Left lung (tissue), 10 donors: Measurements from ENCODE around the gene FGF22. TPM values are rescaled to one million over a fixed set of nuclear protein-coding genes. Genes with fewer than 3 reads are reported as not detected.

Experiments used
- ATAC-seq: fragments of 200-7000 bp; cut with Tn5 transposase; one replicate; pipeline ENCODE4 v1.9.1; 2020; ENCODE audit warnings: moderate library complexity
- DNase-seq, 4 donors: peaks; one replicate each; pipeline ENCODE4 v3.0.0-alpha.2; 2013 to 2020
- H3K27ac ChIP-seq, 2 donors: fragments of 200-600 bp; sonication (generic) in 1 of 2; one replicate each; pipeline versions ENCODE4 v1.5.0 to v1.8.0; 2020 to 2021
- H3K27me3 ChIP-seq, 2 donors: fragments of 200-600 bp; sonication (generic) in 1 of 2; one replicate each; pipeline versions ENCODE4 v1.5.0 to v1.8.0; 2020 to 2021
- H3K36me3 ChIP-seq, 2 donors: fragments of 200-600 bp; sonication (generic) in 1 of 2; one replicate each; pipeline versions ENCODE4 v1.5.0 to v1.8.0; 2020 to 2021
- H3K4me1 ChIP-seq, 2 donors: fragments of 200-600 bp; one replicate each; pipeline ENCODE4 v1.8.0; 2021
- H3K4me3 ChIP-seq, 2 donors: fragments of 200-600 bp; sonication (generic) in 1 of 2; one replicate each; pipeline versions ENCODE4 v1.5.0 to v1.8.0; 2020 to 2021; ENCODE audit warnings: mild to moderate bottlenecking in 1 of 2
- H3K9me3 ChIP-seq, 2 donors: fragments of 200-600 bp; sonication (generic) in 1 of 2; one replicate each; pipeline versions ENCODE4 v1.5.0 to v1.8.0; 2020 to 2021
- intact Hi-C, 2 donors: fragments of 100-400 bp; cut with DNase I; formaldehyde crosslinking; loops; one replicate each; pipeline versions ENCODE4 v1.11.2 to v1.14.2; 2022
- polyA plus RNA-seq, 6 donors: library from polyadenylated mRNA; unstranded; fragments of 120-200 nt; gene quantifications; one replicate each; pipeline ENCODE4 v1.2.1, GENCODE V29; 2013; ENCODE audit not compliant: insufficient read length in 6 of 6
- total RNA-seq, 2 donors: library from RNA; stranded (reverse); fragmentation: NEBNext Ultra II Directional; extraction: Animal tissue kit (Norgen Biotek cat#: 25700); gene quantifications; one replicate each; pipeline ENCODE4 v1.2.1, GENCODE V29; 2021
- TF ChIP-seq, protein P1 (sequence below), 2 donors: fragments of 200-600 bp; sonication (generic) in 1 of 2; IDR thresholded peaks; one replicate each; pipeline versions ENCODE4 v1.5.0 to v1.8.0; 2021; ENCODE audit warnings: antibody characterized with exemption in 2 of 2
- donor health status: DM: no; HTN: yes; CAD: no.
- donor health status: DM: no; HTN: no; CAD: no.

FGF22 gene
- total and polyA plus RNA-seq, 8 donors, result 0.21 to 0.48 (median 0.30) TPM

DNA sequence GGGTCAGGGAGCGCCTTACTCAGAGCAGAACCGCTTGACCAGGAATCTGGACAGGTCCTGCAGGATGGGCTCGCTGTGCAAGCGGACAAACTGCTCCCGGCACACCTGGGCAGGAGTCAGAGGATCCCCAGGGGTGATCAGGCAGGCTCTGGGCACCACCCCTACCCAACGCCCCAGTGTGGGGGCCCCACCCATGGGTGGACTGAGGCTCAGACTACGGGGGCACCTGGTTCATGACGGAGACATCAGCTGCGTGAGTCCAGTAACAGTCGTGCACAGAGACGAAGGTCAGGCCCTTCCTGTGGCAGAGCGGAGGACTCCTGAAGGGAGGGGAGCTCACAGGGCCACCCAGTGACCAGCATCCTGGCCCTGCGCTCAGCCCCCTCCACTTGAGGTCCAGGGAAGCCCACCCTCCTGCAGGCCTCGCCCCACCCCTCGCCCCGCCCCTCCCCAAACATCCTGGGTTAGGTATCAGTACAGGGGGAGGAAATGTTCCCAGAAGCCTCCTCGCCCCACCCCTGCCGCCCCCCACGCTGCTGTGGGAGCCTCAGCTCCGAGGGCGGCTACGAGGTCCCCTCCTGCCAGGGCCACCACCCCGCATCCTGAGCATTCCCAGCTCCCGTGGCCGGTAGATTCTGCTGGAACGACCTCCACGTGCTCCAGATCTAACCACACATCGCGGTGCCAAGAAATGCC is 22.0 kb upstream of the FGF22 start:
- DNase-seq, result no peak
- peaks cover 0 to 4% of the 10 kb centered on the region in 2 donors for H3K4me1 ChIP-seq
- H3K36me3 ChIP-seq, result peaks cover 0 to 61% of the 10 kb centered on the region in 2 donors

DNA sequence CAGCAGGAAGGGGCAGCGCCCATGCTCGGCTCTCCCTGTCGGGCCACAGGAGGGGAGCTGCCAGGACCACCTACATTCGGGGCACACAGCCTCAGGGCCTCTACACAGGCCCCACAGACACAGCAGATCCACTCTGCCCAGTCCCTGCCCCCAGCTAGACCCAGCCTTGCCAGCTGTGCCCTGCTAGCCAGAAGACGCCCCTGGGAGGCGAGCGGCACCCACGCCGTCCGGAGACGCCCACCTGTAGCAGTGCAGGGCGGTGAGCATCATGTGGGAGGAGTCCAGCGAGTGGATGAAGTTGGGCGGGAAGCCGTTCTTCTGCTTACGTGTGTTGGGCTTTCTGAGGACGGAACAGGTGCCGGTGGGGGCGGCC is 21.4 kb upstream of the FGF22 start:
- peaks cover 0 to 66% of the 10 kb centered on the region in 2 donors for H3K36me3 ChIP-seq
- H3K9me3 ChIP-seq, result no peaks in the 10 kb centered on the region

More for the DNA sequence above, 22.0 kb upstream of the FGF22 start:
- intact Hi-C loops, result no loop called here
- no peak for ATAC-seq
- no peaks in the 10 kb centered on the region for H3K9me3 ChIP-seq
- TF ChIP-seq, protein P1, sequence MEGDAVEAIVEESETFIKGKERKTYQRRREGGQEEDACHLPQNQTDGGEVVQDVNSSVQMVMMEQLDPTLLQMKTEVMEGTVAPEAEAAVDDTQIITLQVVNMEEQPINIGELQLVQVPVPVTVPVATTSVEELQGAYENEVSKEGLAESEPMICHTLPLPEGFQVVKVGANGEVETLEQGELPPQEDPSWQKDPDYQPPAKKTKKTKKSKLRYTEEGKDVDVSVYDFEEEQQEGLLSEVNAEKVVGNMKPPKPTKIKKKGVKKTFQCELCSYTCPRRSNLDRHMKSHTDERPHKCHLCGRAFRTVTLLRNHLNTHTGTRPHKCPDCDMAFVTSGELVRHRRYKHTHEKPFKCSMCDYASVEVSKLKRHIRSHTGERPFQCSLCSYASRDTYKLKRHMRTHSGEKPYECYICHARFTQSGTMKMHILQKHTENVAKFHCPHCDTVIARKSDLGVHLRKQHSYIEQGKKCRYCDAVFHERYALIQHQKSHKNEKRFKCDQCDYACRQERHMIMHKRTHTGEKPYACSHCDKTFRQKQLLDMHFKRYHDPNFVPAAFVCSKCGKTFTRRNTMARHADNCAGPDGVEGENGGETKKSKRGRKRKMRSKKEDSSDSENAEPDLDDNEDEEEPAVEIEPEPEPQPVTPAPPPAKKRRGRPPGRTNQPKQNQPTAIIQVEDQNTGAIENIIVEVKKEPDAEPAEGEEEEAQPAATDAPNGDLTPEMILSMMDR (IDR thresholded peaks at IDR 0.05), result no peak
- peaks cover 0 to 31% of the 10 kb centered on the region in 2 donors for H3K27me3 ChIP-seq
- no peak overlapping the region for H3K27ac ChIP-seq
- no peak overlapping the region for H3K4me3 ChIP-seq

DNA sequence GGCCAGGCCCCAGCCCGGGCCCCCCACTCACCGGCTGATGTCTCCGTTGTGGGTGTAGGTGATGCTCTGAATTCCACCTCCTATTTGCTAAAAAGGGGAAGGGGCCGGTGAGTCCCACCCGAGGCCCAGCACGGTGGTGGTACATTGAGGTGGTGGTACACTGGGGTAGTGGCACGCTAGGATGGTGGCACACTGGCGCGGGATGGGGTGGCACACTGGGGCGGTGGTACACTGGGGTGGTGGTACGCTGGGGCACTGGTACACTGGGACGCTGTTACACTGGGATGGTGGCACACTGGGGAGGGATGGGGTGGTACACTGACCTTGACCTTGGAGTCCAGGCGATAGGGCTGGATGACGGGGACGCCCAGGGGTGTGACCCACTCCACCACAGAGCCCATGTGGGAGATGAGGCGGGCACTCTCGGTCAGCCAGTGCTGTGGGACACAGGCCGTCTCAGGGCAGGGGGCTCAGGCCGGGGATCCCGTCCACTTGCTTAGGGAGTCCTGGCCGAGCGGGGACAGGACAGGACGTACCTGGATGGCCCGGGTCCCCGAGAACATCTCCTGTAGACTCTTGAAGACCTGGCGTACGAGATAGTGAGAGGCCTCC is 20.9 kb upstream of the FGF22 start:
- peaks cover 0 to 71% of the 10 kb centered on the region in 2 donors for H3K36me3 ChIP-seq
- no peaks in the 10 kb centered on the region for H3K9me3 ChIP-seq
- TF ChIP-seq, protein P1 (IDR thresholded peaks at IDR 0.05), result no peak
- peaks cover 0 to 23% of the 10 kb centered on the region in 2 donors for H3K27me3 ChIP-seq
- H3K4me1 ChIP-seq, result peaks cover 0 to 4% of the 10 kb centered on the region in 2 donors
- H3K27ac ChIP-seq, result no peak overlapping the region
- no peak for ATAC-seq
- intact Hi-C loops, result no loop called here
- no peak for DNase-seq
- no peak overlapping the region for H3K4me3 ChIP-seq

More for the DNA sequence above, 21.4 kb upstream of the FGF22 start:
- peaks cover 0 to 4% of the 10 kb centered on the region in 2 donors for H3K4me1 ChIP-seq
- TF ChIP-seq, protein P1 (IDR thresholded peaks at IDR 0.05), result no peak
- intact Hi-C loops, result no loop called here
- H3K4me3 ChIP-seq, result no peak overlapping the region
- DNase-seq (no peak), ATAC-seq (no peak)
- H3K27me3 ChIP-seq, result peaks cover 0 to 26% of the 10 kb centered on the region in 2 donors
- H3K27ac ChIP-seq, result no peak overlapping the region

GRCh38 chr19:619286-620002 is 20.2 kb upstream of the FGF22 start:
- Histone ChIP-seq H3K27ac (no peak overlapping the region), H3K27me3 (peaks cover 0 to 20% of the 10 kb centered on the region in 2 donors), H3K9me3 (no peaks in the 10 kb centered on the region), H3K4me3 (no peak overlapping the region), H3K36me3 (peaks cover 0 to 78% of the 10 kb centered on the region in 2 donors), H3K4me1 (peaks cover 0 to 4% of the 10 kb centered on the region in 2 donors)
- TF ChIP-seq, protein P1 (IDR thresholded peaks at IDR 0.05), result no peak
- ATAC-seq (no peak), DNase-seq (no peak)
- intact Hi-C loops, result no loop called here
